ENCODE data around the gene NXPE3.

DNA sequence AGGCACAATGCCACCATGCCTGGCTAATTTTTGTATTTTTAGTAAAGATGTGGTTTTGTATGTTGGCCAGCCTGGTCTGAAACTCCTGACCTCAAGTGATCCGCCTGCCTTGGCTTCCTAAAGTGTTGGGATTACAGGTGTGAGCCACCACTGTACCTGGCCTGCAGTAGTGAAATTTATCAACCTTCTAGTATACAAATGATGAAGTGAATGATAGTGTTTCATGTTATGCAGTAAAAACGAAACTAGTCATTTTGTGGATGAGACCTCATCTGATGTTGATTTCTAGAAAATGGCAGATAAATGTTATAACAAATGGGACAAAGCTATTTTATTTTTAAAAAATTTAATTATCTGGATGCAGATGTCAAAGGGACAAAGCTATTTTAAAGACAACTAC is 32.9 kb downstream of the NXPE3 start:
- TF ChIP-seq, protein P1, sequence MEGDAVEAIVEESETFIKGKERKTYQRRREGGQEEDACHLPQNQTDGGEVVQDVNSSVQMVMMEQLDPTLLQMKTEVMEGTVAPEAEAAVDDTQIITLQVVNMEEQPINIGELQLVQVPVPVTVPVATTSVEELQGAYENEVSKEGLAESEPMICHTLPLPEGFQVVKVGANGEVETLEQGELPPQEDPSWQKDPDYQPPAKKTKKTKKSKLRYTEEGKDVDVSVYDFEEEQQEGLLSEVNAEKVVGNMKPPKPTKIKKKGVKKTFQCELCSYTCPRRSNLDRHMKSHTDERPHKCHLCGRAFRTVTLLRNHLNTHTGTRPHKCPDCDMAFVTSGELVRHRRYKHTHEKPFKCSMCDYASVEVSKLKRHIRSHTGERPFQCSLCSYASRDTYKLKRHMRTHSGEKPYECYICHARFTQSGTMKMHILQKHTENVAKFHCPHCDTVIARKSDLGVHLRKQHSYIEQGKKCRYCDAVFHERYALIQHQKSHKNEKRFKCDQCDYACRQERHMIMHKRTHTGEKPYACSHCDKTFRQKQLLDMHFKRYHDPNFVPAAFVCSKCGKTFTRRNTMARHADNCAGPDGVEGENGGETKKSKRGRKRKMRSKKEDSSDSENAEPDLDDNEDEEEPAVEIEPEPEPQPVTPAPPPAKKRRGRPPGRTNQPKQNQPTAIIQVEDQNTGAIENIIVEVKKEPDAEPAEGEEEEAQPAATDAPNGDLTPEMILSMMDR (IDR thresholded peaks at IDR 0.05): no peak
- TF ChIP-seq POLR2AphosphoS5 (IDR thresholded peaks at IDR 0.05) (no peak), EP300 (IDR thresholded peaks at IDR 0.05) (no peak), POLR2A (IDR thresholded peaks at IDR 0.05) (no peak)

Data from sigmoid colon (tissue), 4 donors.